Keratinocyte (primary cell): Measurements from ENCODE around the gene SIGLEC5.
"Not testable (repeated sequence)": the region's sequence is repeated elsewhere in the genome, so short reads cannot be mapped to it uniquely, and the experiment has no call there.

Source experiments
- EZH2 ChIP-seq: IDR thresholded peaks from one replicate; pipeline ENCODE4 v1.6.1; 2012; ENCODE audit warnings: inconsistent platforms, mild to moderate bottlenecking, low read length, moderate library complexity
- TF ChIP-seq, protein P1 (sequence below), 3 experiments: IDR thresholded peaks in 1 of 3; conservative IDR thresholded peaks in 1 of 3; optimal IDR thresholded peaks in 1 of 3; 2 replicates in 2 of 3; 3 replicates in 1 of 3; pipeline versions ENCODE3 to v1.5.1; 2011; ENCODE audit warnings: low read length in 3 of 3, mild to moderate bottlenecking in 3 of 3, moderate library complexity in 2 of 3, control low read depth in 1 of 3, inconsistent platforms in 1 of 3; ENCODE audit not compliant: insufficient read depth in 2 of 3; ENCODE audit errors: extremely low read depth in 1 of 3

- TF ChIP-seq, protein P1, sequence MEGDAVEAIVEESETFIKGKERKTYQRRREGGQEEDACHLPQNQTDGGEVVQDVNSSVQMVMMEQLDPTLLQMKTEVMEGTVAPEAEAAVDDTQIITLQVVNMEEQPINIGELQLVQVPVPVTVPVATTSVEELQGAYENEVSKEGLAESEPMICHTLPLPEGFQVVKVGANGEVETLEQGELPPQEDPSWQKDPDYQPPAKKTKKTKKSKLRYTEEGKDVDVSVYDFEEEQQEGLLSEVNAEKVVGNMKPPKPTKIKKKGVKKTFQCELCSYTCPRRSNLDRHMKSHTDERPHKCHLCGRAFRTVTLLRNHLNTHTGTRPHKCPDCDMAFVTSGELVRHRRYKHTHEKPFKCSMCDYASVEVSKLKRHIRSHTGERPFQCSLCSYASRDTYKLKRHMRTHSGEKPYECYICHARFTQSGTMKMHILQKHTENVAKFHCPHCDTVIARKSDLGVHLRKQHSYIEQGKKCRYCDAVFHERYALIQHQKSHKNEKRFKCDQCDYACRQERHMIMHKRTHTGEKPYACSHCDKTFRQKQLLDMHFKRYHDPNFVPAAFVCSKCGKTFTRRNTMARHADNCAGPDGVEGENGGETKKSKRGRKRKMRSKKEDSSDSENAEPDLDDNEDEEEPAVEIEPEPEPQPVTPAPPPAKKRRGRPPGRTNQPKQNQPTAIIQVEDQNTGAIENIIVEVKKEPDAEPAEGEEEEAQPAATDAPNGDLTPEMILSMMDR (optimal IDR thresholded peaks at IDR 0.05 in 1 of 3, IDR thresholded peaks at IDR 0.05 in 1 of 3, conservative IDR thresholded peaks at IDR 0.05 in 1 of 3; ENCODE audit: extremely low read depth in 1 of 3, insufficient read depth in 2 of 3, low read length in 3 of 3) = not testable (repeated sequence)
- not testable (repeated sequence) for TF ChIP-seq EZH2
Measured at GRCh38 chr19:51630315-51630714, at the start of gene SIGLEC5.
